T1000 (cell line): ENCODE results near the gene RASGEF1B.

Experiments
- DNase-seq: peaks from one replicate; lab custom pipeline; 2025; ENCODE audit warnings: mixed read lengths; lab: John Stamatoyannopoulos, UW

Gene RASGEF1B

DNA sequence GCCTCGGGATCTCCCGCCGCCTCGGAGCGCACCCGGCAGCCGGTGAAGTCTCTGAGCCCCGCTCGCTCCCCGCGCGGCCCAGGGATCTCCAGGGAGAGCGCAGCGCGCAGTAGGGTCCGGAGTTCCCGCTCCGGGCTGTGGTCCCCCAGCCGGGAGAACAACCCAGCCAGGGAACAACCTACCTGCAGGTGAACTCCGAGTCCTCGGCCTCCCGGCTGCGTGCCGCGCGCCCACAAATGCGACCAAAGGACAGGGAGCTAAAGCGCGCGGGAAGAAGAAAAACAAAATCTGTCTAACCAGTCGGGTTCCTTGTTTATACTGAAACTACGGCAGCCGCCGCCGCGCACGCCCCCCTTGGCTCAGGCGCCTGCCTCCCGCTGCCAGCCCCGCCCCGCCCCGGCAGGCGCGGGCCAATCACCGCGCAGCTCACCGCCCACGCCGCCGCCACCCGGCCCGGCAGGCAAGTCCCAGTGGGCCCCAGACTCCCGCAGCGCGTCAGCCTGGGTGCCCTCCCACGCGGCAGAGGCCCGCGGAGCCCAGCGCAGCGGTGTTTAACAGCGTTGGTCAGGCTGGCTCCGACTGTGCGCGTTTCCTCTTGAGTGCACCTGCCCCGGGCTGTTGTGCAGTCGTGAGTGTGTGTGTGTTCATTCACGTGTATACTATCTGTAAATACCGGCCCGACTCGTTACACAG is at the start of gene RASGEF1B:
Gene RASGEF1B, minus strand, starts transcription at position 320 of the 693 bp plus-strand sequence. CDS start 12,399 bp downstream, outside the sequence.
- DNase-seq: peak; percentile 50

DNA sequence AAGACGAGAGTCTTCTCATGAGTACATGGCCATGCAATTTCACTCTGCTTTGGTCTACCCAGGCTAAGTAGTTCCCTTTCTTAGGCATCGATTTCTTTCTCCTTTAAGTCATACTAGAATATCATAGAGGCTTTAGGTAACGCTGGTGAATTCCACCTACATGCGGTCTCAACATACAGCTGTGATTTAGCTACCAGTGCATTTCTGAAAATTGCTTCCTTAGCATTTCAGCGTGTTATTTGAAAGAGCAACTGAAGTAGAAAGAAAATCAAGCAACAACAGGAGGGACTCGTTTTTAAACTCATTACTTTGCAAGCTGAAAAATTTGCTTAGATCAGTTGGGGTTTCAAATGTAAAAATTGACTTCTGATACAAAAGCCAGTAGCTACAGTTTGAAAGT is 48.1 kb upstream of the RASGEF1B start:
- DNase-seq: no peak

DNA sequence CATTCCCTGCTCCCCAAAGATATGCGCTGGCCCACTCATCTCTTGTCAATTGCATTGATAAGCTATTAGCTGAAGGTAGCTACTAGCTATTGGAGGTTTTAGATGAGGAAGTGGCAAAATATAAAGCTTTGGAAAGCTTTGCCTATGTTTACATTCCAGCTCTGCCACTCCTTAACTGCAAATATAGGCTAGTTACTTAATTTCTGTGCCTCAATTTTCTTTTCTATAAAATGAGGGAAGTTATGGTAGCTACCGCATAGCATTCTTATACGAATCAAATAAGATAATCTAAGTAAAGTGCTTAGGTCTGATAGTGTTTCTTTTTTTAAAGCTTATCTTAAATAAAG is 47.7 kb upstream of the RASGEF1B start:
- no peak for DNase-seq

DNA sequence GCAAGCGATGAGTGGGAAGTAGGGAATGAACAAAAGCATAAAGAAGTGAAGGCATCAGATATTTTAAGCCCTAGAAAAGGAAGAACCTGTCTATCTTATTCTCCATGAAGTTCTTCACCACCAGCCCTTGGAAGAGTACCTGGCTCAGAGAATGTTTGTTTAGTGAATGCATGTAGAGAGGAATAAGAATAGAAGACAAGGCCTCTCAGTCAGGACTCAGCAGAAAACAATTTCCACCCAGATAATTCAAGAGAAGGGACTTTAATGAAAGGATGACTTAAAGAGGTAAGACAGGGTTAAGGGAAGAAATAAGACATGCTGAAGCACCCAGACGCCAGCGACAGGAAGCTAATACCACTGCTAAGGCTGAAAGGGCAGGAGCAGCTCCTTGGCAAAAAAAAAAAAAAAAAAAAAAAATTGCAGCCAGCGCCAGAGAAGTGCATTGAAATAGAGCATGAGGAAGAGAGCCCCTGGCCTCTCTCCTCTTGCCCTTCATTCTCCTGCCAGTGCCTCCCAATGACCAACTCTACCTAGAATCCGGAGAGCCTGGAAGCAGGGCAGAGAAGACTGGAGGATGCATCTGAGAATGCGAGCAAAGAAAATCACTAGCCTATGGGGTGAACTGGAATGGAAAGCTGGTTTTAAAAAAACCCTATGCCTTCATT is 47.2 kb upstream of the RASGEF1B start:
- DNase-seq: no peak

DNA sequence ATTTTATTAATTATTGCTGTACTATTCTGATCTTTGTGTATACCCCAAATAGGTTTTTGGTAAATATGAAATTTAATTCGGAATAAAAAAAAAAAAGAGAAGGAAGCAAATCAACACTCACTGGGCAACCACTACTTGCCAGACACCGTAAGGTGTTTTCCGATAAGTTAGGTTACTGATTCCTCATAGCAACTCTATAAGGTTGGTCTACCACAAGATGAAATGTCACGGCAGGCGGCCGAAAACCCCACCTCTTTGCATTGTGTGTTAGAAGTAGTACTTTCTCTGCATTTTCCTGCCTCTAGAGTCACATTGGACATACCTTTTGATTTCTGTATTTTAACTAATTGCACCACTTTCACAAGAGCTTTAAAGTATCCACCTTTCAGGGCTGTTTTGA is 44.5 kb upstream of the RASGEF1B start:
- DNase-seq: no peak

DNA sequence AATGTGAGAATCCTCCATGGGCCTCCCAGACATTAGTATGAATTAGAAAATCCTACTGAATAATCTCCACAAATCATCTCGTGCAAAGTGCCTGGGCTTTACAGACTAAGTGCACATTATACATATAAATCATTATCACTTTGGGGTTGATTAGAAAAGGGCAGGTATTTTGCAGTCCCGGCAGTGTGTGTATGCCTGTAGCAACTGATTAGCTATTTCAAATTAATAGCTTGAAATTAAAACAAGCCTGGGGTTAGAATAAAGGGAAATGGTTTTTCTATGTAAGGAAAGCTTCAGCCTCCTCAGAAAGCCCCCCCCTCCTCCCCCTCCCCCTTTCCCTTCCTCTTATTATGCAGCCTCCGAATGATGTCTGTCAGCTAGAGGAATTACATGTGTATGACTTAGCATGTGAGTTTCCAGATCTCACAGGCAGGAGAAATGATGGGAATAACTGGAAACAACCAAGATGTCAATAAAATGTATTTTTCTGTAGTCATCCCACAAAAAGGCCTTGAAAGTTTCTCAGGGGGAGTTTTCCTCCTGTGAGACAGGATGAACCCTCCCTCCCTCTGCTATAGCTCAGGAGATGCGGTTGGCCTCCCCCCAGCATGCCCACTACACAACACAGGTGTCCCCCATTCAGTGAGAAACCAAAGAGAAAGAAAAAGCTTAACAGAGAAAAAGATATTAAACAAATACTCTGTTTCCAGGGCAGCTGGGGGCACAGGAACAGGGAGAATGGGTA is 41.2 kb upstream of the RASGEF1B start:
- DNase-seq: no peak

DNA sequence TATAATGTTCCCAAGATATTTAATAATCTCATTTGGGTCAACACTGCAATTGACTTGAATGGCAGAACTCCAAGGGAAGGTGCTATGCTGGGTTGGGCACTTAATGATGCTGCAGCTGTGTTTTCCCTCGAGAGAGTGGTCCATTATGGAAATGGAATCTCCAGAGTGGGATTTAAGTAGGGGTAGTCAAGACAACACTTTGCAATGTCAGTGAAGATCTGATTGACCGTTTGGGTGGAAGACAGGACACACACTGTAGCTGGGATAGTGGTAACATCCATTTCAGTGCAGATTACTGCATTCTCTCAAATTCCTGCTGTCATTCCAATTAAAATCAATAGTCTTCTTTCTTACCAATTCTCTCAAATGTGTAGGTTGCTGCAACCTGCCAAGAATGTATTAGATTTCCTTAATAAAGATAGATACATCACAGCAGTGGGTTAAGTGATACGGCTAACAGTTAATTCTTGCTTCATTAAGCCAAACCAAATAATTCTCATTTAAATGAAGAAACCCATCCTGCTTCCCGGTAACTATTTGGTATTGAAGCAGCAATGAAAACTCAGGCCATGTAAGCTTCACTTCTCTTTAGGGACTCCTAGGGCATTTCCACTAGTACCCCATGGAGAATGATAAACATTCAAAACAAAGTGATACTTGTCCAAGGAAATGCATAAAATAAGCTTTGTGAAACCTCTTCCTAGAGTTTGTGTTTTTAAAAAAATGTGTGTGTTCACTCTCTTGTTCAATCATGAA is 40.5 kb upstream of the RASGEF1B start:
- no peak for DNase-seq

DNA sequence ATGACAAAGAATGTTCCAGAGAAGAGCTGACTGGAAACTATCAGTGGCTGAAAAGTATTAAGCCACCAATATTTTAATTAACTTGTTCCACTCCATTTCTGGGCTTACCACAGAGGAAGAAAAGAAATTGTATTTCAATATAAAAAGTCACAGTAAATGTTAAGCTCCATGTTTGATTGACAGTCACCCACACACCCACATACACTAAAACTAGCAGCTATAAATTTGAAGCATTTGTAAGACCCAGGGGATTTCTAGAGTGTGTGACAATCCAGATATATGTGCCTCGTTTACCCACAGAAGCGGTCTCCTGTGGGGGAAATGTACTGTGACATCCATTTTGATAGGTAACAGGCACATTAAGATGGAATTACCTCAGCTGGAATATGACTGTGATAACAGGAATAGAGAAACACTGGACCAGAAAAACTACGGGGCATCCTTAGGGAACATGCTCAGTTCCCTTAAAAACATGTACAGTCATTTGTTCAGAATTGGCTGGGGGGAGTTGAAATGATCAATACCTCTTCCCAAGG is 39.0 kb upstream of the RASGEF1B start:
- DNase-seq: no peak

DNA sequence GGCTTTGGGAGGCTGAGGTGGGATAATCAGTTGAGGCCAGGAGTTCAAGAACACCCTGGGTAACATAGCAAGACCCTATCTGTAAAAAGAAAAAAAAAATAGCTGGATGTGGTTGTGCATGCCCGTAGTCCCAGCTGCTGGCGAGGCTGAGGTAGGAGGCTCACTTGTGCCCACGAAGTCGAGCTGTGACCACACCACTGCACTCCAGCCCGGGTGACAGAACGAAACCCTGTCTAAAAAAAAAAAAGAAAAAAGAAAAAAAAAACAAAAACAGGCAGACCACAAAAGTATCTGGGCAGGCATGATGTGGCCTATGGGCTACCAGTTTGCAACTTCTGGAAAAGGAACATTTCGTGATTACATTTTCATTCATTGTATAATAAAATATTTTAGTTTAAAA is 38.1 kb upstream of the RASGEF1B start:
- DNase-seq: no peak

DNA sequence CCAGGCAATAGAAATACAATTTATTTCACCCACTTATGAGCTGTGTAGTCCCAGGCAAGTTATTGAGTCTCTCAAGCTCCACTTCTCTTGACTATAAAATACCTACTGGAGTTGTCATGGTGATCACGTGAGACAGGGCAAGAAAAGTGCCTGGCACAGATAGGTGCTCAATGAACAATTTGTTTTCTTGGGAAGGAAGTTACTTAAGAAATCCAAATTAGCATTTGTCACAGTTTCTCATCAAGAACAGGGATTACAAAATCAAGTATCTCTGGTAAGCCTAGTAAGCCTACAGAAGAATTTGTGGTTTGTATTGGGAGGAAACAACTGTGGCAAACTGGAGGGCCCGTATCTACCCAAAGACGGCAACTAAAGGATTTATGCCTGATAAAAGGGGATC is 37.5 kb upstream of the RASGEF1B start:
- DNase-seq: no peak

DNA sequence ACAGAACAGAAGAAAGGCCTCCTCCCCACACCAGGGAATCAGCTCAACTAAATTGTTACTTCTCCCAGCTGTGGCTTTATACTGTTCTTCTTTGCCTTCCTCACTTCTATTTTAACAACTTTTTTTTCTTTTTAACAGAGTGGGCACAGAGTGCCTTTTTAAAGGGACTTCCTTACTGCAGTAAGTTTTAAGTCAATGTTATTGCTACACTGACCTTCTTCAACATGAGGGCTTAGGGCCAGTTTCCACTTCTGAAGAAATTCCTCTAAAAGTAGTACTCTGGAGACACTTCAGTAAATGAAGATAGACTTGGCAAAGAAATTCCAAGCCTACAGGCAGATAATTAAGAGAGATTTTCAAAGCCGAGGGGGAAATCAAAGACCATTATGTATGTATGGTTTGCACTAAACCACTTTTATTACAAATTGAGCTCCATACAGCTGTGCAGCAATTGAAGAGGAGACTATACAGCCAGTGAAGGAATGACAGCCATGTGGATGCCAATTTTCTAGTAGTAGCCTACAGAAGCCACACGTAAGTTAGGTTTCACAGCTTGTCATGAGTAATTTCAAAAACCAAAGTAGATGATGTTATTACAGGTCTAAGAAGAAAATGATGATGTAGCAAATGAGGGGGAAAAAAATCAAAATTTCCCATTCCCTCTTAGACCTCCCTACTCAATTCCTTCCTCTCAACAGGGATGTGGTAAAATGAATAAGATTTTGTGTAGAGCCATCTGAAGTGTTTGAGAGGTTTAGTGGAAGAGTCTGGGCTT is 36.9 kb upstream of the RASGEF1B start:
- DNase-seq: no peak

DNA sequence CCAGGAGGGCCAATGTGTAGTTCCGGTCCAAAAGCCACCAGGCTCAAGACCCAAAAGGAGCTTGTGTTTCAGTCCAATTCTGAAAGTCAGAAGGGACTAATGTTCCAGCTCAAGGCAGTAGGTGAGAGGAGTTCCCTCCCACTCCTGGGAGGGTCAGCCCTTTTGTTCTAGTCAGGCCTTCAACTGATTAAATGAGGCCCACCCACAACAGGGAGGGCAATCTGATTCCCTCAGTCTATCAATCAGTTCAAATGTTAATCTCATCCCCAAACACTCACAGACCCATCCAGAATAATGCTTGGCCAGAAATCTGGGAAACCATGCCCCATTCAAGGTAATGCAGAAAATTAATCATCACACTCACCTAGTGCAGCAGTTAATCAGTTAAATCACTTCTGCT is 35.8 kb upstream of the RASGEF1B start:
- no peak for DNase-seq

DNA sequence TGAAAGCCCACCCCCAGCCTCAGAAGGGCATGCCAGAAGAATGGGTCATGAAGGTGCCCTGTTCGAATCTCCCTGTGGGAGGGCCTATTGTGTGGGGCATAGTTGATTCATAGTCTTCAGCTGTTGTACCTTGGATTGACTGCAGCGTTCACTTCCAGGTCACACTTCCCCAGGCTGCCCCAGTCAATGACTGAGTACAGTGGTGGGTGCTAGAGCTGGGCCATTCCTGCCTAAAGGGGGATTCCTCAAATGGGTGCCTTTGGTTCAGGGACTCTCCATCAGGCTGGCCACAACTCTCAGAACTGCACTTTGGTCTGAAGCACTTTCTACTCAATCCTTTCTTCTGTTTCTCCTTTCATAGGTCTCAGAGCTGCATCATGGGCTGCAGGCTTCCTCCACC is 35.0 kb upstream of the RASGEF1B start:
- DNase-seq: no peak

DNA sequence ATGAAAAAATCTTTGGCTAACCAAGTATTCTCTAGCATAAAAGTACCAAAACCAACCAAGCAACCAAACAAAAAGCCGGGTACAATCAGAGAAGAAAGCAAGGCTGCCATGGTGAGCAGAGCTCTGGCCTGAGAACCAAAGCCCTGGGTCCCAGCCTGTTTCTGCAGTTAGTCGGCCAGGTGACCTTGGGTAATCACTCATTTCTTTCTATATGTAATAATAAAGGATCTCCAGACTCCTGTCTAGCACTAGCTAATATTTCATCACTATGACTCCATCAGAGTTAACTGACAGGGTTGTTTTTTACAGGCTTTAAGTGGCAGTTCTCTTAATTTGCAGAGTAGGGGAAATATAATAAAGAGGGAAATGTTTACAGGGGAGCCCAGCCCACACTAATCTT is 34.0 kb upstream of the RASGEF1B start:
- no peak for DNase-seq

DNA sequence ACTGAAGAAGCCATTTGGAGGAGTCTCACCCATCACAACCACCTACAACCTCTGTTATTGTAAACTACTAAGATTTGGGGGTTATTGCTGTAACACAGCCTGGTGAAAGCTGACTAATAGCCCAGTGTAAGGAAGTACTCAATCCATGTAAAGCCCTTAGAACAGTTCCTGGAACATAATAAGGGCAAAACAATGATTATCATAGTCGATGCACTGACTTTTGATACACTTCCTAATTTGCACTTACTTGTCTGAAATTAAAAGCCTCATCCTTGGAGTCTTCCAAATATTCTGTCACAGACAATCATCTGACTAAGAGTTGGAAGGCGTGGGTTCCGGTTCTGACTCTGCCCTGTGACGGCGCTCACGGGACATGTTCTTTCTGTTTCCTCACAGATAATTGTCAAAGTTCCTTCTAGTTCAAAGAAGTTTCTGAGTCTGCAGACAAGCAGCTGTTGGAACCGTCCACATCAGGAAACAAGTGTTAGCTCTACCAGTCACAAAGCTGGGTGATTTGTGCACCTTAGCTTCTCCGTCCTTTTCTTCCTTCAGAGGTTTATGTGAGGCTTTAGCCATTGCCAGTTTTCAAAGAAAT is 33.4 kb upstream of the RASGEF1B start:
- DNase-seq: no peak

DNA sequence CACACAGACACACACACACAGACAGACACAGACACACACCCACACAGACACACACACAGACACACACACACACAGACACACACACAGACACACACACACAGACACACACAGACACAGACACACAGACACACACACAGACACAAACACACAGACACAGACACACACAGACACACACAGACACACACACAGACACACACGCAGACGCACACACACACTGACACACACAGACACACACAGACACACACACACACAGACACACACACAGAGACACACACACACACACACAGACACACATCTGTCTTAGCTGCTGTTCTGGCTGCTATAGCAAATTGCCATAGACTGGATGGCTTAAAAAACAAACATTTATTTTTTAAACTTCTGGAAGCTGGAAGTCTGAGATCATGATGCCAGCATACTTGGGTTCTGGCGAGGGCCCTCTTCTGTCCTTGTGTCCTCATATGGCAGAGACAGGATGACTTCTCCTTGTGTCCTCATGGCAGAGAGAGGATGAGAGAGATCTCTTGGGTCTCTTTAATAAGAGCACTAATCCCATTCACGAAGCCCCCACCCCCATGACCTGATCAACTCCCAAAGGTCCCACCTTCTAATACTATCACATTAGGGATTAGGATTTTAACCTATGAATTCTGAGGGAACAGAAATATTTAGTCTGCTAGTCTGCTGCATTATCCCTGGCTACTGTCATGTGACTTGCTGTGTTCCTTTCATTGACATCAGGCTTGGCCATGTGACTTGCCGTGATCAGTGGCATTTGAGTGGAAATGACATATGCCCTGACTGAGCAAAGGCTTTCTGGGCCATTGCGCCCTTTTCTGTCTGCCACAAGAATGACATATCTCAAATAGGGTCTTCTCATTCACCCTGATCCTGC is 32.7 kb upstream of the RASGEF1B start:
- no peak for DNase-seq

DNA sequence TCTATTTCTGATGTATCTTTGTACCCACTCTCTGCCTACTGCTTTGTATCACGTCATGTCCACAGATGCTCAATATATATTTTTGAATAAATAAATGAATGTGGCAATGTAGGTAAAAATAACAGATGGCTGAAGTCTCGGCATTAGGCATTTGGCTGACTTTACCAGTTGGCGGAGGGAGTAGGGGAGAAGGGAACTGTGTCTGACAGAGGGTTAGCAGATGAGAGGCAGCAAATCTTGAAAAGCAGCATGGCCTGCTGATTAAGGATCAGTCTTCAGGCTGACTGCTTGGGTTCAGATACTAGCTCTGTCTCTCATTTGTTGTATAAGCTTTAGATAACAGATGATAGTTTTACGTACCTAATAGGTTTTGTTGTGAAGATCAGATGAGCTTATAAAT is 31.9 kb upstream of the RASGEF1B start:
- no peak for DNase-seq

DNA sequence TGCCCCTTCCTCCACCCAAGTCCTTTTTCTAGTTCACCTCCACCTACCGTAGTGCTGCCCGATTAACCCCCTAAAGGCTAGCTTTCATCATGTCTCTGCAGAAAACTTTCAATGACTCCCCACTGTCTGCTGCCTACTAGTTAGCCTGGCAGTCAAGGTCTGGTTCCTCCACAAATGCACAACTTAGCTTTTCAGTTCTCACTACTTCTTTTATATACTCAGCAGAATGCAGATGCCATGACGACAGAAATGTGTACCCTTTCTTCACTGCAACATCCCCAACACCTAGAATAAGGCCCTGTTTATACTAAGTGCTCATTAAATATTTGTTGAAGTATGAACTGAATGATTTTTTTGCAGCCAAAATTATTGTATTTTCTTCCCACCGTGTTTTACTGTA is 30.9 kb upstream of the RASGEF1B start:
- DNase-seq: no peak

DNA sequence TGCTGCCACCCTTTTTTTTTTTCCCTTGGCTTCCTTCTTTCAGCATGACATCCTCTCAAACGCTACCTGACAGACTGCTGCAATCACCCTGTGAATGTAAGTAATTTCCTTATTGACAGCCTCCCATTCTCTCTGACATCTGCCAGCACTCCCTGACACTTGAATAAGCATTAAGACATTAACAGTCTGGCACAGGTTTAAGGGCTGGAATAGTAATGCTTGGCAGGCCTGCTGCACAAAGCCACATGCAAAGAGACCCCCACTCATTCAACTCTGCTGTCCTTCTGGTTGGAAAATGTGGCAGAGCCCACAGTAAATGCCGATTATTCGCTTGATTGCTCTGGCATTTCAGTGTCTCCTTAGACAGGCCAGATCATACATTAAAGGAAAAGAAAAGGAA is 28.1 kb upstream of the RASGEF1B start:
- no peak for DNase-seq

DNA sequence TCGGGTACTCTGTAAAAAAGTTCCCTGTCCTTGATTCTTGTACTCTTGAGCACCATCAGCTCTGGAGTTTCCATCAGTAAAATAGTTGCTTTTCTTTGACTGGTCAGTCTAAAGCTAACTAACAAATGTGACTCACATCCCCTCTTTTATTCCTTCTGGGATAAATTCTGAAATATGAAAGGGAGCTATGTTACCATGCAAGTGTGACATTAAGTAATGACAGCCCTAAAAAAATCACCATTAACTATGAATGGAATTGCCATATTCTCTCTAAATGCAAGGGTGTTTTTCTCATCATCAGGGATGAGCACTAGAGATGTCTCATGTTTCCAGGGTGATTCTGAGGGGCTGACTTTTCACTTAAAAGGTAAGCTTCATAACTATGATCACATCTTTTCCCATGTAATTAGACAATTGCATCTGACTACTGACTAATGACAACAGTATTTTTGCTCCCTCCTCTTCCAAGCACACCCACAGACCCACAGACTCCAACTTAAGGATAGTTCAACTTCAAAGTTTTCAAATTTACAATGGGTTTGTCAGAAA is 26.9 kb upstream of the RASGEF1B start:
- DNase-seq: no peak
